WTC11 (cell line): Measurements from ENCODE around the gene EDA. TPM values are rescaled to one million over a fixed set of nuclear protein-coding genes. Genes with fewer than 3 reads are reported as not detected.

Experiments used
- ATAC-seq: fragments of 200-7000 bp; cut with Tn5 transposase; 2 replicates; pipeline ENCODE4 v1.10.0; 2021; ENCODE audit warnings: mild to moderate bottlenecking, moderate library complexity
- CTCF ChIA-PET: fragments of 300-600 bp; sonication (Branson Sonifier 250); formaldehyde crosslinking; loops from one replicate; lab custom pipeline; 2021; ENCODE audit warnings: antibody characterized with exemption; lab: Charles Lee
- POLR2A ChIA-PET: fragments of 350-600 bp; sonication (Branson Sonifier 250); formaldehyde crosslinking; loops from one replicate; lab custom pipeline; 2021; ENCODE audit warnings: antibody characterized with exemption; lab: Charles Lee
- DNase-seq: peaks from one replicate; pipeline ENCODE4 v3.0.0; 2021; ENCODE audit warnings: low spot score
- H3K27ac Mint-ChIP-seq: 2 replicates; pipeline ENCODE4 v1.8.0; 2021; ENCODE audit warnings: mixed read lengths
- H3K27me3 Mint-ChIP-seq: 2 replicates; pipeline ENCODE4 v1.8.0; 2021; ENCODE audit warnings: low read depth, mild to moderate bottlenecking, moderate library complexity, mixed read lengths
- H3K36me3 Mint-ChIP-seq: 2 replicates; pipeline ENCODE4 v1.8.0; 2021; ENCODE audit warnings: mixed read lengths
- H3K4me1 Mint-ChIP-seq: 2 replicates; pipeline ENCODE4 v1.8.0; 2022; ENCODE audit warnings: mixed read lengths
- H3K4me3 Mint-ChIP-seq: 2 replicates; pipeline ENCODE4 v1.8.0; 2021; ENCODE audit warnings: mild to moderate bottlenecking, moderate library complexity, mixed read lengths
- H3K9me3 Mint-ChIP-seq: 2 replicates; pipeline ENCODE4 v1.8.0; 2021; ENCODE audit warnings: mixed read lengths
- ERG ChIP-seq: fragments of 250-450 bp; sonication (Bioruptor Pico); IDR thresholded peaks from 2 replicates; pipeline ENCODE4 v1.8.0; 2021; ENCODE audit warnings: mild to moderate bottlenecking
- ESRRA ChIP-seq: sonication (generic); formaldehyde crosslinking; IDR thresholded peaks from 2 replicates; pipeline ENCODE4 v1.8.1; 2022; ENCODE audit warnings: mild to moderate bottlenecking, missing genetic modification reagents, borderline replicate concordance
- ETV6 ChIP-seq: sonication (generic); formaldehyde crosslinking; IDR thresholded peaks from 2 replicates; pipeline ENCODE4 v1.8.1; 2022; ENCODE audit warnings: mild to moderate bottlenecking, missing genetic modification reagents
- GTF2I ChIP-seq: fragments of 250-450 bp; sonication (Bioruptor Pico); conservative IDR thresholded peaks from 2 replicates; pipeline ENCODE4 v1.4.0; 2021; ENCODE audit warnings: mild to moderate bottlenecking
- HMGA2 ChIP-seq: fragments of 250-450 bp; sonication (Bioruptor Pico); IDR thresholded peaks from 2 replicates; pipeline ENCODE4 v1.4.0; 2021; ENCODE audit warnings: mild to moderate bottlenecking, moderate library complexity
- IRF2 ChIP-seq: sonication (generic); formaldehyde crosslinking; IDR thresholded peaks from 2 replicates; pipeline ENCODE4 v1.8.0; 2022; ENCODE audit warnings: low read depth, missing genetic modification reagents, borderline replicate concordance
- NFYB ChIP-seq: sonication (generic); formaldehyde crosslinking; conservative IDR thresholded peaks from 2 replicates; pipeline ENCODE4 v1.8.0; 2022; ENCODE audit warnings: low read depth, missing genetic modification reagents
- NR3C1 ChIP-seq: sonication (generic); formaldehyde crosslinking; conservative IDR thresholded peaks from 2 replicates; pipeline ENCODE4 v1.8.1; 2023; ENCODE audit warnings: low read depth, mild to moderate bottlenecking, missing genetic modification reagents
- PREB ChIP-seq: sonication (generic); formaldehyde crosslinking; IDR thresholded peaks from 2 replicates; pipeline ENCODE4 v1.8.1; 2022; ENCODE audit warnings: mild to moderate bottlenecking, missing genetic modification reagents, moderate library complexity, borderline replicate concordance
- RELA ChIP-seq: sonication (generic); formaldehyde crosslinking; IDR thresholded peaks from 2 replicates; pipeline ENCODE4 v1.8.1; 2022; ENCODE audit warnings: missing genetic modification reagents, mild to moderate bottlenecking, borderline replicate concordance
- RORB ChIP-seq: fragments of 250-450 bp; sonication (Bioruptor Pico); IDR thresholded peaks from 2 replicates; pipeline ENCODE4 v1.9.0; 2021; ENCODE audit warnings: mild to moderate bottlenecking
- ZNF121 ChIP-seq: sonication (generic); formaldehyde crosslinking; IDR thresholded peaks from 2 replicates; pipeline ENCODE4 v1.8.0; 2023; ENCODE audit warnings: missing genetic modification reagents
- ZNF138 ChIP-seq: sonication (generic); formaldehyde crosslinking; conservative IDR thresholded peaks from 2 replicates; pipeline ENCODE4 v1.8.1; 2022; ENCODE audit warnings: mild to moderate bottlenecking, moderate library complexity, missing genetic modification reagents
- ZNF232 ChIP-seq: sonication (generic); formaldehyde crosslinking; IDR thresholded peaks from 2 replicates; pipeline ENCODE4 v1.8.0; 2022; ENCODE audit warnings: mild to moderate bottlenecking, missing genetic modification reagents
- ZNF317 ChIP-seq: sonication (generic); formaldehyde crosslinking; IDR thresholded peaks from 2 replicates; pipeline ENCODE4 v1.8.1; 2023; ENCODE audit warnings: low read depth, mild to moderate bottlenecking, moderate library complexity, missing genetic modification reagents, borderline replicate concordance
- ZNF671 ChIP-seq: fragments of 250-450 bp; sonication (Bioruptor Pico); IDR thresholded peaks from 2 replicates; pipeline ENCODE4 v1.8.0; 2021; ENCODE audit warnings: mild to moderate bottlenecking
- ZSCAN18 ChIP-seq: fragments of 250-450 bp; sonication (Bioruptor Pico); IDR thresholded peaks from 2 replicates; pipeline ENCODE4 v2.1.2; 2022; ENCODE audit warnings: mild to moderate bottlenecking, moderate library complexity
- total RNA-seq: library from RNA; stranded (reverse); gene quantifications from 3 replicates; pipeline ENCODE4 v1.2.3, GENCODE V29; 2021
- TF ChIP-seq, protein P1 (sequence below): sonication (generic); formaldehyde crosslinking; IDR thresholded peaks from 2 replicates; pipeline ENCODE4 v1.8.1; 2022; ENCODE audit warnings: mild to moderate bottlenecking, moderate library complexity, missing genetic modification reagents
- TF ChIP-seq, protein P2 (sequence below): fragments of 250-450 bp; sonication (Bioruptor Pico); IDR thresholded peaks from 2 replicates; pipeline ENCODE4 v1.9.0; 2021; ENCODE audit warnings: moderate library complexity, mild to moderate bottlenecking, inconsistent platforms, borderline replicate concordance
- TF ChIP-seq, protein P3 (sequence below): sonication (generic); formaldehyde crosslinking; IDR thresholded peaks from 2 replicates; pipeline ENCODE4 v1.8.1; 2022; ENCODE audit warnings: low read depth, mild to moderate bottlenecking, moderate library complexity, missing genetic modification reagents, borderline replicate concordance

EDA gene
- total RNA-seq, 1 experiment from 2014 or later = 15.1 TPM

- TF ChIP-seq IRF2 (CRISPR knock-in tag) = no peak
Observed at GRCh38 chrX:70025464-70025863, 409.6 kb downstream of the EDA start (continued).

DNA sequence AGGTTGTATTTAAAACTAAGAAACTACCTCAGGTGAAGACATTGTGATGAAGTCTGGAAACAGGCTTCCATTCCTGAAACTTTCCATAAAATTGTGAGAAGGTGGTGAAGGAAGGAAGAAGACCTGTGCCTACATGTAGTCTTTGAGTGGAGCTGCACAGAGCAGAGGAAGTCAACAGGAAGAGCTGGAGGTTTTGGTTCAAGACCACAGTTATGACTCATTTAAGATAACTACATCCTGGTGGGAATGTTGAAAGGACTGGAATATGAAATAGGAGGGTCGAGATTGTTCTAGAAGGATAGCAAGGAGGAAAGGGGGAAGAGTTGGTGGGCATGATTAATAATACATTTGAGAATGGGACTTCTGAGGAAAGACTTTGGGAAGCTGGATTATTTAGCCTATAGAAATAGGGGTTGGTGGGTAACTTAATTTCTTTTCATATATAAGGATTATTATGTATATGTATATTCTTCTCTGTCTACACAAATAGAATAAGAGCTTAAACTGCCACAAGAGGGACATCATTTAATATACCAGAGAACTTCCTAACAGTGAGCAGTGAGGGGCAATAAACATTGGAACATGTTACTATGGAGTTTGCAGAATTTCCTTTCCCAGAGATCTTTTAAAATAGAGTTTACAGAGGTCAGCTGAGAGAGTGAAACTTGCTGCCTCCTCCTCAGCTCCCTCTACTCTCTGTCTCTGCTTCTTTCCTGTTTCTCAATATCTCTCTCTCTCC lies 410.4 kb downstream of the EDA start:
- DNase-seq = no peak
- POLR2A ChIA-PET = no interaction called here
- Mint-ChIP-seq H3K27ac (no peak overlapping the region), H3K36me3 (no peaks in the 10 kb centered on the region), H3K4me3 (no peak overlapping the region), H3K9me3 (no peaks in the 10 kb centered on the region), H3K4me1 (peaks cover 17% of the 10 kb centered on the region), H3K27me3 (no peaks in the 10 kb centered on the region; the same call in 1 of the 2 replicates)
- no peak for ATAC-seq
- TF ChIP-seq GTF2I (CRISPR knock-in tag) (no peak), PREB (CRISPR knock-in tag) (no peak), RELA (no peak), ESRRA (CRISPR knock-in tag) (no peak), ERG (CRISPR knock-in tag) (no peak), ZNF317 (CRISPR knock-in tag) (no peak), NFYB (CRISPR knock-in tag) (no peak), HMGA2 (CRISPR knock-in tag) (no peak), IRF2 (CRISPR knock-in tag) (no peak), ZNF671 (CRISPR knock-in tag) (no peak), ZNF138 (CRISPR knock-in tag) (no peak), ZSCAN18 (no peak), ETV6 (no peak), NR3C1 (no peak), ZNF121 (CRISPR knock-in tag) (no peak), ZNF232 (CRISPR knock-in tag) (no peak), RORB (CRISPR knock-in tag) (no peak)
- TF ChIP-seq, protein P1, sequence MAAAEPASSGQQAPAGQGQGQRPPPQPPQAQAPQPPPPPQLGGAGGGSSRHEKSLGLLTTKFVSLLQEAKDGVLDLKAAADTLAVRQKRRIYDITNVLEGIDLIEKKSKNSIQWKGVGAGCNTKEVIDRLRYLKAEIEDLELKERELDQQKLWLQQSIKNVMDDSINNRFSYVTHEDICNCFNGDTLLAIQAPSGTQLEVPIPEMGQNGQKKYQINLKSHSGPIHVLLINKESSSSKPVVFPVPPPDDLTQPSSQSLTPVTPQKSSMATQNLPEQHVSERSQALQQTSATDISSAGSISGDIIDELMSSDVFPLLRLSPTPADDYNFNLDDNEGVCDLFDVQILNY (CRISPR knock-in tag) = no peak
- TF ChIP-seq, protein P2, sequence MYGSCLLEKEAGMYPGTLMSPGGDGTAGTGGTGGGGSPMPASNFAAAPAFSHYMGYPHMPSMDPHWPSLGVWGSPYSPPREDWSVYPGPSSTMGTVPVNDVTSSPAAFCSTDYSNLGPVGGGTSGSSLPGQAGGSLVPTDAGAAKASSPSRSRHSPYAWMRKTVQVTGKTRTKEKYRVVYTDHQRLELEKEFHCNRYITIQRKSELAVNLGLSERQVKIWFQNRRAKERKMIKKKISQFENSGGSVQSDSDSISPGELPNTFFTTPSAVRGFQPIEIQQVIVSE = no peak
- TF ChIP-seq, protein P3, sequence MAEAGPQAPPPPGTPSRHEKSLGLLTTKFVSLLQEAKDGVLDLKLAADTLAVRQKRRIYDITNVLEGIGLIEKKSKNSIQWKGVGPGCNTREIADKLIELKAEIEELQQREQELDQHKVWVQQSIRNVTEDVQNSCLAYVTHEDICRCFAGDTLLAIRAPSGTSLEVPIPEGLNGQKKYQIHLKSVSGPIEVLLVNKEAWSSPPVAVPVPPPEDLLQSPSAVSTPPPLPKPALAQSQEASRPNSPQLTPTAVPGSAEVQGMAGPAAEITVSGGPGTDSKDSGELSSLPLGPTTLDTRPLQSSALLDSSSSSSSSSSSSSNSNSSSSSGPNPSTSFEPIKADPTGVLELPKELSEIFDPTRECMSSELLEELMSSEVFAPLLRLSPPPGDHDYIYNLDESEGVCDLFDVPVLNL (CRISPR knock-in tag) = no peak
- CTCF ChIA-PET = interaction anchor here (0.9 to 1.2 kb wide), 2 partner anchors 71 to 523 kb away, joined by 4 to 5 read pairs; no protein-coding TSS in a partner anchor
